Stimulated activated CD8-positive, alpha-beta memory T cell treated with anti-CD3 and anti-CD28 coated beads, Interleukin-7, amount 100 ng/mL, for 4 hours (primary cell): Measurements from ENCODE around the gene FAM13C.
"Not testable (repeated sequence)": the region's sequence is repeated elsewhere in the genome, so short reads cannot be mapped to it uniquely, and the experiment has no call there.

Experiments
- DNase-seq, 2 donors: peaks; one replicate each; pipeline ENCODE4 v3.0.0-alpha.2; 2020; ENCODE audit warnings: low read depth in 2 of 2

Gene FAM13C

DNA sequence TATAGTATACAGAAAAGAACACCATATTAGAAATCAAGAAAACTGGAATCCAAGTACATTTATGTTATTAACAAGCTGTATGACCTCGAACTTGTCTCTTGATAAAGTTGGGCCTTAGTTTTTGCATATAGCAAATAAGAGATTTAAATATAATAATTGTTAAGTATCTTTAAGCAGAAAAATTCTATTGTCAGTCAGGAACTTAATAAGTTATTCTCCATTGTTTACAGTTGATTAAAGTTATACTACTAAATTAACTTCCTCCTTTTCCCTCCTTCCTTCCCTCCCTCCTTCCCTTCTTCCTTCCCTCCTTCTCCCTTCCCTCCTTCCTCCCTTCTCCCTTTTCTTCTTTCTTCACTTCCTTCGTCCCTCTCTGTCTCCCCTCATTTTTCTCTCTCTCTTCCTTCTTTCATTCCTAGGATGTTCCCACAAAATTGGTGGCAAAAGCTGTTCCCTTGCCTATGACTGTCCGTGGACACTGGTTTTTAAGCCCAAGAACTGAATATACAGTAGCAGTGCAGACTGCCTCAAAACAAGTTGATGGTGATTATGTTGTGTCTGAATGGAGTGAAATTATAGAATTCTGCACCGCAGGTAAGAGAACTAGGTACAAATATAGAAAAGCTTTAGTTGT, 126.2 kb downstream of the FAM13C start:
- DNase-seq = no peak

DNA sequence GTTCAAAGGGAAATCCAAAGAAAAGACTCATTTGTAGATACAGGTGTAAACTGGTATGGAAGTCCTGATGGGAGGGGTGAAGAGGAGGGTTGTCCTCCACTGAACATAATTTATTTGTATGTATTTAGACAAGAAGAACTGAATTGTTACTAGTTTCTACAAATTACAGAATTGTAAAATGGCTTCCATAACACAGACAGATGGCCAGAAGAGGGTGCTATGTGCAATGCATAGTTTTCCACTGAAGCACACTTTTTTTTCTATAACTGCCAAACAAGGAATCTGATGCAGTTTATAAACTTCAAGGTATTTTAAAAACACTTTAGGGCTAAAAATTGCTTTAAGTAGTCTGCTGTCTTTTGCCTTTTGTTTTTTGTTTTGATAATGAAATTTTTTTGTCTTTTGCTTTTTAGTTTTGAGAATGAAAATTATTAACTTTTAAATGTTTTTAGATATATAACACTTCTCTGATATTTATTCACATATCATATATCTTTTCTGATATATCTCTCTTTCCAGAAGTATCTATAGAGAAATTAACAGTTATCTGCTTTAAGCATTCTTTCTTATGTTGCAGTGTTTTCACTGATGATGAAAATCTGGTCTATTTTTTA, 127.4 kb downstream of the FAM13C start:
- no peak for DNase-seq

DNA sequence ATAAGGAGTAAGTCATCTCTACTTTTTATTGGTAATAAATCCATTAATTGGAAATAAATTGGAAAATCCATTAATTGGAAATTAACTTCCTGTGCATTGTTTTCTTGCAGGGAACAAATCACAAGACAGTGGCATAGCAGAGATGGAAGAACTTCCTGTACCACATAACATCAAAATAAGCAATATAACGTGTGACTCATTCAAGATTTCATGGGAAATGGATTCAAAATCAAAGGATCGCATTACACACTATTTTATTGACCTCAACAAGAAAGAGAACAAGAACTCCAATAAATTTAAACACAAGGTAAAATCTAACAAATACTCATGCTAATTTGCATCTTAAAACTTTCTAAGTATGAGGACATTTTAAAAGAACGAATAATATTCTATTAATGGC, 128.2 kb downstream of the FAM13C start:
- no peak for DNase-seq

DNA sequence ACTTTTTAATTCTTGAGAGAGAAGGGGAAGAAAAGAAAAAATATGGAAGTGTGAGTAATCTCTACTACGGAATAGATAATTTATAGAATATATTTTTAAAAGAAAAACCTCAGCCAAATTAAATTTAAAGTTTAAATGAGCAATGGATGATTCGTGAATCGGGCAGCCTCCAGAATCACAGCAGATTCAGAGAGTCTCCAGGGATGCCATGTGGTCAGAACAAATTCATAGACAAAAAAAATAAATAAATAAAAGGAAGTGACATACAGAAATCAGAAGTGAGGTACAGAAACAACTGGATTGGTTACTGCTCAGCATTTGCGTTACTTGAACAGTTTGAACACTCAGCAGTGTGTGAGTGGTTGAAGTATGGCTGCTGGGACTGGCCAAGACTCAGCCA, 132.9 kb downstream of the FAM13C start:
- DNase-seq = no peak

DNA sequence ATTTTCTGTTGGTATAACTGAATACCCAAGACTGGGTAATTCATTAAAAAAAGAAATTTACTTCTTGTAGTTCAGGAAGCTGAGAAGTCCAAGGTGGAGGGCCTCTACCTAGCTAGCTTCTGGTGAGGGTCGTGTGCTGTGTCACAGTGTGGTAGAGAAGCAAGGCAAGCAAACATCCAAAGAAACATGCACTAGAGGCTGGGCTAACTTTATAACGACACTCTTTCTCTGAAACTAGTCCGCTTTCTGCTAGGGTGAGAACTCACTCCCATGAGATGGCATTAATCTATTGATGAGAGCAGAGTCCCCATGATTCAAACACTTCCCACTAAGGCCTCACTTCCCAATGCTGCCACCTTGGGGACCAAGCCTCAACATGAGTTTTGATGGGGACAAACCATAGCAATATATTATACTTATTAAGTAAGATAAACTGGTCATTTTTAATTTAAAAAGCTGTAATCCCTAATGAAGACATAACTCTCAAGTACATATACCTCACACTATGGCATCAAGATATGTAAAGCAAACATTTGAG, 135.1 kb downstream of the FAM13C start:
- no peak for DNase-seq

DNA sequence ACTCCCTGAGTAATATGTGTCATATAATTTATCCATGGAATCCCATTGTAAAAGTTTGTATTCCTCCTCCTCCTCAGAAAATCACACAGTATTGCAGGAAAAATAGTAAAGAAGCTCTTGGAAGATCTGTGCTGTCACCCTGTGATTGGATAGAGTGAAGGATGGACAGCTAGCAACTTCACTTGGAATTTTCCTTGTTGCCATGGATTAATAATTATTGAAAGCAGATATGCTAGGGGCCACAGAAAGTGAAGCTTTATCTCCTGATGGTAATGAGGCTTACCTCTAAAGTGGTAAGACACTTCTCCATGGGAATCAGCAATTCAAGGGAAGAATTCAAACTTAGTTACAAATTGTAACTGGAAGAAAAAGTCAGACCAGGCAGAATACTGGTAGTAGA, 137.1 kb downstream of the FAM13C start:
- no peak for DNase-seq

DNA sequence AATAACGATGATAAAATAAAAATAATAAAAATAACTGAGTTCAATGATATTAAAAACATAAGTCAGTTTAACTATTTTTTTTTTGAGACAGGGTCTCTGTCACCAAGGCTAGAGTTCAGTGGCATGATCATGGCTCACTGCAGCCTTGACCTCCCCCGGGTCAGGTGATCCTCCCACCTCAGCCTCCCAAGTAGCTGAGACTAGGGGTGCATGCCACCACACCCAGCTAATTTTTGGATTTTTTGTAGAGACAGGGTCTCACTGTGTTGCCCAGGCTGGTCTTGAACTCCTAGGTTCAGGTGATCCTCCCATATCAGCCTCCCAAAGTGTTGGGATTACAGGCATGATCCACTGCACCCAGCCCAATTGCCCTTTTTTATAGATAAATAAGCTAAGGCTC, 138.8 kb downstream of the FAM13C start:
- DNase-seq = not testable (repeated sequence)

DNA sequence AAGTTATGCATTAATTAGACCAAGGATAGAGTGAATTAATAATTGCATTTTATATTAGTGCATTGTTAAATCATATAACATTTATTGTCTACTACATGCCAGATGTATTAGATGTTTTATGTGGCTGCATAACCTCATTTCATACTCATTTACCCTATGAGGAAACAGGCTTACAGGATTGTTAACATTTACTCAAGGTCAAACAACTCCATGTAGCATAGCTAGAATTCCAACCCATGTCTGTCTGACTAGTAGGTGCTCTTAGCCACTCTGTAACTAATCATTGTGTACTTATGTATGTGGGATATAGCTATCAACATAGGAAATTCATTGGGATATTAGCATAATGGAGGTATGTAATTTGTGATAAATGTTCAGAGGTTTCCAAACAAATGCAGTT, 139.6 kb downstream of the FAM13C start:
- DNase-seq = no peak

DNA sequence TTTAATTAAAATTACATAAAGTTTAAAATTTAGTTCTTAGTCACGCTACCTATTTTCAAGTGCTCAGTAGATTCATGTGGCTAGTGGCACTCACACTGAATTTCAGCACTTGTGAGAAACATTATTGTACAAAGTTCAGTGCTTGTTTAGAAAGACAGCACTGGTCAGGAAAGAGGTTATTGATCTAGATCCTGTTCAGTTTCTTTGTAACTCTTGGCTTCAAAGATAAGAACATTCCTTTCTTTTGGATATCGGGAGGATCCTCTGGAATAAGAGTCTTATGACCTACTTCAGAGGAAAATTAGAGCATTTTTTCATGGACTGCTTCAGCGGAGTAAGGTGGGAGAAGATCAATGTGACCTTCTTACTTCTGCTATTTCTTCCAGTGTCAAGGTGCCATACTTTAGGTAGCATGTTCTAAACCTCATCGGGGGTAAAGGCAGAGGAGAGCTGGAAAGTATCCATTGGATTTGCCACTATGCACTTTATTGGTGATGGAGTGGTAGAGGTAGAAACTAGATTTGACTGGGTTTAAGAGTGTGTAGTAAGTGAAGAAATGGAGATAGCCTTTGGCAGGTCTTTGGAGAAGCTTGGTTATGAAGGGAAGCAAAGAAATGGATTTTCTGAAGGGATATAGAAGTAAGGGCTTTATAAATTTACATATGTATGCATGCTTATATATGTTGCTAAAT, 146.0 kb downstream of the FAM13C start:
- DNase-seq = no peak

DNA sequence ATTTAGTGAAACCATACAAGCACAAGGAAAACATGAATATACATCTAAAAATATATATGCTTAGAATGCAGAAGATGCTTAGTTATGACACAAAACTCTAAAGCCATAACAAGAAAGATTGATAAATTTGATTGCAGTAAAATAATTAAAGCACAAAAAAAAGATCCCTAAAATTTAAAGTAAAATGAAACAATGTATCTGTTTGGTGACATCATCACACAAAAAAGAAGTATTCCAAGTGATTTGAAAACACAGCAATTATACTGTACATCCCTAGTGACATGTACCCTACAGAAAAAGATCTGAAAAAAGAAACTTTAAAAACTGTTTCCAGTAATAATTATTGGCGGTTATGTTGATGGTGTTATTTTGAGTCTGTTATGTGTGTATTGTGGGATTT, 148.2 kb downstream of the FAM13C start:
- DNase-seq = no peak

DNA sequence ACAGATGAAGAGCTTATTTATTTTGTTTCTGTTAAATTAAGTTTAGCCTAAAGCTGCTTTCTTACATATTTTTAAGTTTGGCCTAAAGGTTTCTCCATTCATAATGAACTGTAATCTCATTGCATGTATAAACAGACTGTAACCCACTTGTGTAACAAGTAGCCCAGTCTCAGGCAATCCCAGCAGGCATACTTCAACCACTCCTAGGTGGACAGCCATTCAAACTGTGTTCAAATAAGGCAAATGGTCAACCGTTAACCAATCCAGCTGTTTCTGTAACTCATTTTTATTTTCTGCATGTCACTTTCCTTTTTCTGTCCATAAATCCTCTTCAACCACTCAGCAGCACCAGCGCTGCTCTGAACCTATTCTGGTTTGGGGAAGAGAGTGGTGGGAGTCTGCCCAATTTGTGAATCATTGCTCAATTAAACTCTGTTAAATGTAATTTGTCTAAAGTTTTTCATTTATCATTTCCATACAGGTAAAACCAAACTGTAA, 150.0 kb downstream of the FAM13C start:
- DNase-seq = no peak

DNA sequence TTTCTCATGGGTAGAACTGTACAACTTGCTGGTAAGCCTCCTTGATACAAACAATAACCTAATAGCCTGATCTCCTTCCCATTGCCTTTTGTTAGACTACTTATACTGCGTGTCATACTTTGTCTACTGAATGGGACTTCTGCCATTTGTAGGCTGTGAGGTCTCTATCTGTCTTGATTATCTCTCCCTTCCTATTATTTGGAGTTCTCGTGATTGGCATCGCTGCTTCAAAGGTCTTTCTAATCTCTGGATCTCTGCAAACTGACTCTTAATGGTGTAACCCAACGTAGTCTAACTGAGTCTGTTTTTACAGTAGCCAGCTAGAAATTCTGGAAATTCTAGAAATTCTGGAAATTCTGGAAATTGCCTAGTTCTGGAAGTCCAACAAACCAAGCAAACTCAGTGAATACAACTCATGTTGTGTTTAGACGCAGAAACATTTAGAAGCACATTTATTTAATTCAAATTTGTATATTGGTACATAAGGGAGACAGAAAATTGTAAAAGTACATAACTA, 156.1 kb downstream of the FAM13C start:
- no peak for DNase-seq
